Measurements from ENCODE around the gene RMND1.
"Not testable (repeated sequence)": the region's sequence is repeated elsewhere in the genome, so short reads cannot be mapped to it uniquely, and the experiment has no call there.

The RMND1 gene

DNA sequence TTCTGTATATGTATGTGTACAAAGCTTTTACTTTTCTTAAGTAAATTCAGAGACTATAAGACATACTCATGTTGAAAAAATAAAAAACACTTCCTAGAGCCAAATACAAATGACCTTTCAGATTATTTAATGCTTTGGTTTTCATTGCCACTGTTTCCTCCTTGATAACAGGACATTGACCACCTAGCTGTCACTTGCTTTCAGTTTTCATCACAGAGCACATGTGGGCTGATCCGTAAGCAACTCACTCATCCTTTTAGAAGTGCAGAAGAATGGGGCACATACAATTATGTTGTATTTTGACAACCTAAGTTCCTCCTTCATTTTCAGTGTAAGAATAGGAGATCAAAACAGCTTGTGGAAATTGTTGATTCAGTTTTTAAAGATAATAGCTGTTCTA is 66.7 kb downstream of the RMND1 start:
- no peak for DNase-seq (ENCODE audit: low spot score)

DNA sequence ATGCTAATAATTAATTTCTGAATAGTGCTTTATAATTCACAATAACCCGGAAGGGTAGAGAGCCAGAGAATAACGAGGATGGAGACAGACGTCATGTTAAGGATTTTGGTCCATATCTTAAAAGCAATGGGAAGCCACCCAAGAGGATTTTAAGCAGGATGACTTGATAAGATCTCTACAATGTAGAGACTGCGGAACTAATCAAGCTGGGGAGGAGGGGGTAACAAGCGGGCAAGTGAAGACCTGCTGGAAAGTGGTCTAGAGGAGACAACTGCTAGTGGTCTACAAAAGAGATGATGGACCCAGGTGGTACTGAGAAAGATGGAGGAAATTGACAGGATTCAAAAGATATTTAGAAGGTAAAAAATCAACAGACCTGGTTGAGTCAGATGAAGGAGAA is 67.8 kb downstream of the RMND1 start:
- DNase-seq (ENCODE audit: low spot score), result no peak

DNA sequence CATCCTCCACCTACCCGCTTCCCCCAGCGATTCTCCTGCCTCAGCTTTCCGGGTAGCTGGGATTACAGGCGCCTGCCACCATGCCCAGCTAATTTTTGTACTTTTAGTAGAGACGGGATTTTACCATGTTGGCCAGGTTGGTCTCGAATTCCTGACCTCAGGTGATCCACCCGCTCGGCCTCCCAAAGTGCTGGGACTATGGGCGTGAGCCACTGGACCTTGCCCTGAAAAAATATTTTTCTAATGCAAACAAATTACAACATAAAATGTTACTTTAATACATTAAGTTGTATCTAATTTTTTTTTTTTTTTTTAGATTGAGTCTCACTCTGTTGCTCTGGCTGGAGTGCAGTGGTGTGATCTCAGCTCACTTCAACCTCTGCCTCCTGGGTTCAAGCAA is 69.3 kb downstream of the RMND1 start:
- DNase-seq (ENCODE audit: low spot score), result not testable (repeated sequence)

DNA sequence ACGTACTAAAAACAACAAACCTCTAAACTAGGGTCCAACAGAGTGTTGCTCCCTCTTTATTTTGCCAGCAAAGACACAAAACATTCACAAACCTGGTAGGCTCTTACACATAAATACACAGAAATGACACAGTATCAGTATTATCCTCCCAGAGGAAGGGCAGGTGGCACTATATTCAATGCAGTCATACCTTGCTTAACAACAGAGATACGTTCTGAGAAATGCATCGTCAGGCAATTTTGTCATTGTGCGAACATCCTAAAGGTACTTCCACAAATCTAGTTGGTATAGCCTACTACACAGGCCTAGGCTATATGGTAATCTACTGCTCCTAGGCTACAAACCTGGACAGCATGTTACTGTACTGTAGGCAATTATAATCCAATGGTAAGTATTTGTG is 70.2 kb downstream of the RMND1 start:
- no peak for DNase-seq (ENCODE audit: low spot score)

DNA sequence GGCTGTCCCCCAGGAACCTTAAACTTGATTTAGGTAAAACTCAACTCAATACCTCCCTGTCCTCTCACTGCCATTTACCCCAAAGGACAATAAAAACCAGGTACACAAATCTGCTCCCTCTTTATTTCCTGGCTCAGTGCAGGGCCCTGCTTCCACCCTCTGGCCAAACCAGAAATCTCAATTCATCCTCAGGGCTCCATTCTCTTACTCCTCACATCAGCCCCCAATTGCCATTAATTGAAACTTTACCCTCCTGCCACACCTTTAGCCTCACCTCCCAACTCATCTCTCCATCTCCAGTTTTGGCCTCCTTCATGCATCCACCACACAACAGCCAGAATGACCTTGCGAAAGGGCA is 71.1 kb downstream of the RMND1 start:
- DNase-seq (ENCODE audit: low spot score), result no peak

DNA sequence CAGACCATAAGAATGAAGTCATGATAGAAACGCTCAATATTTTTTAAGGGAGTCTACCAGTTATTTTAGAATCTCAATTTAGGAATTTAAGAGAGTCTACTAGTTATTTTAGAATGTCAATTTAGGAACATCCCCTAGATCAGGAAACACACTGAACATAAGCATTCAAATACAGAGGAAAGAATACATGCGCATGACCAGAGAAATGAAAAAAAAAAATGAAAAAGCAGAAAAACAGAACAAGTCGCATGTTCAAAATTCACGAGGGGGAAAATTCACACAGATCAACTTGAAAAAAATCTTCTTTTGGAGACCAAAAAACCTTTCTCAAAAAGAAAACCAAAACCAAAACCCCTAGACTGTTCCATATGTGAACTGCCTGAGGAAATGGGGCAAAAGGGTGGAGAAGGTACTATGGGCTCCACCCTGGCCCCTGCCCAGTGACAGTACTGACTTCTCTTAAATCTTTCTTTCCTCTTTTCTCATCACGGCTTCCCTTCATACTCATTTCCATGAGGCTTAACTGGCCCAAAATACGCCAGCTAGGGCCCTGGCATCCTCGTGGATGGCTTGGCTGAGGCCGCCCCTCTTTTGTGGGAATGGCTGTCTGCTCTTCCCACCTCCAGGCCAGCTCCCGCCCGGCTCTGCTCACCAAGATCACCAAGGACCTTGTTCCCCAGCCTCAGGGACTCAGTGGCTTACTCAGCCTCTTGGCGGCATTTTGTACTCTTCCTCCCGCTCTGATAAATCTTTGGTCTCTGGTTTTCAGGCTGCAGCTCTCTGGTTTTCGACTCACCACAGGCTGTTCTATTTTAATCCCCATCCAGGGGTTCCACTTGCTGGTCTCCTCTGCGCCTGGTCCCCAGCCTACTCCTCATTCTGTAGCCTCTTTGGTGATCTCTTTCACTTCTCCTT is 71.7 kb downstream of the RMND1 start:
- no peak for DNase-seq (ENCODE audit: low spot score)

DNA sequence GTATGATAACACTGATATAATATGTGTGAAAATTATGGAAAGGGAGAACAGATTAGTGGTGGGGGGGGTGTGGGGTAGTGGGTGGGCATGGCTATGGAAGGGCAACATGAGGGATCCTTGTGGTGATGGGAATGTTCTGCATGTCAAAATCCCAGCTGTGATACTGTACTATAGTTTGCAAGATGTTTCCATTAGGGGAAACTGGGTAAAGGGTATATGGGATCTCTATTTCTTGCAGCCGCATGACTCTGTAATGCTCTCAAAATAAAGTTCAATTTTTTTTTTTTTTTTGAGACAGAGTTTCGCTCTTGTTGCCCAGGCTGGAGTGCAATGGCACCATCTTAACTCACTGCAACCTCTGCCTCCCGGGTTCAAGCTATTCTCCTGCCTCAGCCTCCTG is 74.8 kb downstream of the RMND1 start:
- no peak for DNase-seq (ENCODE audit: low spot score)

DNA sequence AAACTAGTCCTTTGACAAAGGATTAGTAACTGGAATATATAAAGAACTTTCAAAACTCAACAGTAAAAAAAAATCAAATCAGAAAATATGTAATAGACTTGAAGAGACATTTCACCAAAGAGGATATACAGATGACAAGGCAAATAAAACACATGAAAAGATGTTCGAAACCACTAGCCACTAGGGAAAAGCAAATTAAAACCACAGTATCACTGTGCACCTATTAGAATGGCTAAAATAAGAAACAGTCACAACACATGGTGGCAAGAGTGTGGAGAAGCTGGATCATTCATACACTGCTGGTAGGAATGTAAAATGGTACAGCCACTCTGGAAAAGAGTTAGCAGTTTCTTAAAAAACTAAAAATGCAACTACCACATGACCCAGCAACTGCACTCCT is 75.5 kb downstream of the RMND1 start:
- DNase-seq (ENCODE audit: low spot score), result no peak

DNA sequence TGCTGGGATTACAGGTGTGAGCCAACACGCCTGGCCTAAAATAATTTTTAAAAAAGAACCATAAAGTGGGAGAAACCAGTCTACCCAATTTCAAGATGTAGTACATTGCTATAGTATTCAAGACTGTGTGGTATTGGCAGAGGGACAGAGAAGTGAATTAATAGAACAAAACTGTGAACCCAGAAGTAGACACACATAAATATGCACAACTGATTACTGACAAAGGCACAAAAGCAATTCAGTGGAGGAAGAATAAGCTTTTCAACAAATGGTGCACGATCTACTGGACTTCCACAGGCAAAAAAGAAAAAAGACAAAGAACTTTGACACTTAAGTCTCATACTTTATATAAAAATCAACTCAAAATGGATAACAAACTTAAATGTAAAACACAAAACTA is 76.1 kb downstream of the RMND1 start:
- DNase-seq (ENCODE audit: low spot score), result no peak

DNA sequence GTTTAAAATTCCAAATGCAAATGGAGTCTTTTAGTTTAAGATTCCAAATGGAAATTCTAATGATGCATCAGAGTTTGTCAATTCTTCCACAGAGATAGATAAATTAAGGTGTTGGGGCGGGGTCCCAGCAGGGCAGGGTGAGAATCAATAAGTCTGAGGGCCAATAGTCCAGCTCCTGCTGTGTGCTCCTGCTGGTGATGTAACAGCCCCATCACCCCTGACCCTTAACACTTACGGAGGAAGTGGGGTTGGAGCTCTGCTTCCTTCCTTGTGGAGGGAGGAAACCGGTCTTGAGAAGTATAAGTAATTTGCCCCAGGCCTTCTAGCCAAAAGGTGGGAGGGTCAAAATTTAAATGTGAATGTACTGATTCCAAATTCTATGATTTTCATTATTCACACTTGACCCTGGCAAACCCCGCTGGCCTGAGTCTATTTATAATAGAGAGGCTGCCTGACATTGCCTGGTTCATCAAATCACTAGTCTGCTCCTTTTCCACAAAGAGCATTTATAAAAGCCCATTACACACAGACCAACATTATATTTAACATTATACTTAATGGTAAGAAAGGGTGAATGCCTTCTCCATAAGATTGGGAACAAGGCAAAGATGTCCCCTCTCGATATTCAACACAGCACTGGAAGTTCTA is 77.8 kb downstream of the RMND1 start:
- DNase-seq (ENCODE audit: low spot score), result no peak

DNA sequence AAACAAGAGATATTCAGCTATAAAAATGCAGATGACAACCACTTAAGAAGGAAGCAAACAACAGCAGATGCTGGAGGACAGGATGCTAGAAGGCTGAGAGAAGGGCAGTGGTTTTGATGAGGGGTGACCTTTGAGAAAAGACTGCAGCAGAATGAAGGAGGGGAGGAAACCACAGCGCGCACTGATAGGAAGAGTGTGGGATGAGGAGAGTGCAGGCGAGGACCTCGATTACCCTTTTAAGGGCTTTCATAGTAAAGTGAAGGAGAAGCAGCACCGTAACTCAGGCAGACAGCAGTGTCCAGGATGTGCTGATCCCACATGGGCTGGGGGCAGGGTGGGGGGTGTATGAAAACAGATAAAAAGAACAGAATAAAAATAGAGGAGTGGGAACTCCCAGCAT is 79.8 kb downstream of the RMND1 start:
- no peak for DNase-seq (ENCODE audit: low spot score)

DNA sequence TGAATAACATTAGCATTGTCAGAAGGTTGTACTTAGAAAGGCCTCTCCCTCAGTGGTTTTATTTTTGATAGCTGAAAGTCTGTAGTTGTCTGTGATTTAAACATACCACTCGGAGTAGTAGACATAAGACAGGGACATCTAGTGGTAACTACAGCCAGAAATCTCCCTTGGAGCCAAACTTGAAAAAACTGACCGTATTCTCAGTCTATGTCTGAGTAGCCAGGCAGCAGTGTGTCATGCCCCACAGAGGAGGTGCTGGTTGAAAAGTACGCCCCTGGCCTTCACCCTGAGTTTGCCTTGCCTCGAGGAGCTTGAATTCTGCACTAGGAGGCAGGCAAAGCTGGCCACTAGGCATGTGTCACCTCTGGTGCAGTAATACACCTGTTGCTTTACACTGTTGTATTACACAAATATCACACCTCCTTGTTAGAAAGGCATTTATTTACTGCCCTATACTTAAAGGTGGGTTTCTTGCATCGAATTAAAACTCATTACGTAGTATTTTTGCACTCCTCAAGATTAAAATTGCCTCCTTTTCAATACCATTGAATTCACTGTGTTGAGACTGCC is 81.3 kb downstream of the RMND1 start:
- DNase-seq (ENCODE audit: low spot score), result no peak

DNA sequence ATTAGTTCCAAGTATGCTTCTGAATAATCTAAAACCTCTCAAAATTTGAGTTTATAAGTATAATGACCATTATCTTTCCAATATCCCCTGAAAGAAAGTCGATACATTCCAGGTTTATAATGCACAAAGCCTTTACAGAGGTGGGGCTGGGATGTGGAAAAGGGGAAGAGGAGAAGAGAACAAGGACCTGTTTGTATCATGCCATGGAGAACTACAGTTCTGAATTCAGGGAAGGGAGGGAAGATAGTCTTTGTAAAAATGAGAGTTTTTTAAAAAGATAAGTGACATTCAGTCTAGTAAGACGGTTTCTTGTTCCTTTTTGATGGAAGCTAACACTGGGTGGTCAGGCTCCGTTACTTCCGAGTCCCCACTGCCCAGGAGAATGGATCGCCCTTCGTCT is 86.7 kb downstream of the RMND1 start:
- no peak for DNase-seq (ENCODE audit: low spot score)

DNA sequence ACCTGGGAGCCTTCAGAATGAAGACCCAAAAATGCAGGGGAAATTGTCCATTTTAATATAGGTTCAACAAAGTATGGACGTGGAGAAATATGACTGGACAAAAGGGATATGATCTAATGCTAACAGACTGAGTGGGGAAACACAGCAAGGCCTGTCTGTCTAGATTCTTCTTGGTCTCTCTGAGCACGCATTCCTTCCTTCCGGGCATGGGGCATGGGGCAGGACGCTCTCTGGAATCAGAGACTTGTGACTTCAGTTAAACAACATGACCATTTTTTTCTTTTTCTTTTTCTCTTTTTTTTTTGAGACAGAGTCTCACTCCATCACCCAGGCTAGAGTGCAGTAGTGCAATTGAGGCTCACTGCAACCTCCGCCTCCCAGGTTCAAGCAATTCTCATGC is 92.4 kb downstream of the RMND1 start:
- DNase-seq (ENCODE audit: low spot score), result no peak

DNA sequence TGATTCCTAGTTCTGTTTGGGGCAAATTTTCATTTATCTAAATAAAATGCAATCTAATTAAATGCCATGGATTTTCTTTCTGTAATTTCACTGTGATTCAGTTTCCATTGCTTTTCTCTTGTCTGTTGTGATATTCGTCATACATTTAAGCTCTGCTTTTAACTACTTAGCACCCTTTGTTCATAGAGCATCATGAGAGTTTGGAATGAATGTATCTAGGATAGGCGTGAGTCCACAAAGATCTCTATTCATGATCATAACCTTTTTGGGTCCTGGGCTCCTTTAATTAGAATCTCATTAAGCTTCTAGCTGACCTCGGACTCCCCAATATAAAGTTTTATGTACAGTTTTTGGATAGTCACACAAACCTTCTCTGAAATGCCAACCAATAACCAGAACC is 93.5 kb downstream of the RMND1 start:
- no peak for DNase-seq (ENCODE audit: low spot score)

DNA sequence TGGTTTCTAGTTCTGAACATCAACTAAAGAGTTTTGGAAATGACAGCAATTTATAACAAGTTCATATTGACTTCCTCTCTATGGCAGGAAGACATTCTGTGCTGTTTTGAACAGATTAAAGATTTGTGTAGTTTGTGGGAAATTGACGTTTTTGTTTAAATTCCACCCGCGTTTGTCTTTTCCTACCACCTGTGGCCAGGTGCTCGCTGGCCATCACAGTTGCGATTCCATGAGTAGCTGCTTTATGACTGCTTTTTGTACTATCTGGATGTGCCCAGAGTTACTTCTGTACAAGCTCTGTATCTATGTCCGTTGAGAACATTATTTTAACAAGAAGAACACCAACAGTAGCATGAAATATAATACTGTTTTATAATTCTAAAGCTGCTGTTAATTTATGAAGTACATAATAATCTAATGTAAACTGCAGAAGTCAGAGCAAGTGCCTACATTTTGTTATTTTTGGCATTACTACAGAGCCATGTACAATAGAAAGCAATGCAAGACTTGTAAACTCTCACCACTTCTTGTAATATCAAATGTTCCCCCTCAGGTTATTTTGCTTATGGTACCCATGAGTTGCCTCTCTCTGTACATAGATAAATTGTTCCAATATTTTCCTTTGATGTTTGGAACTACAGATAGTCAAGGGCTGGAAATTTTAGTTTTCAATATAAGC is 94.0 kb downstream of the RMND1 start:
- no peak for DNase-seq (ENCODE audit: low spot score)

DNA sequence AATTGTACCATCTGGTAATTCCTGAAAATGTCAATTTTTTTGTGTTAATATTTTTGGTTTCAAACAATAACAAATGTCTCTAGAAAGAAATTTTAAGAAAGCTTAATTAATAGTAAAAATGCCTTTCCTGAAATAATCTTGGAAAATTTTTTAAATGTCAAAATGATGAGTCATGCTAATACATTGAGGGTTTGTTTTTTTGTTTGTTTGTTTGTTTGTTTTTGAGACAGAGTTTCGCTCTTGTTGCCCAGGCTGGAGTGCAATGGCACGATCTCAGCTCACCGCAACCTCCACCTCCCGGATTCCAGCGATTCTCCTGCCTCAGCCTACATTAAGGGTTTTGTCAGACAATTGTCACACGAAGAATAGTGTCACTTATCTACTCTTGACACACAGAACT is 94.9 kb downstream of the RMND1 start:
- not testable (repeated sequence) for DNase-seq (ENCODE audit: low spot score)
